HG02571 (cell line): ENCODE measurements around the gene PFKL.
"Not testable (repeated sequence)": the region's sequence is repeated elsewhere in the genome, so short reads cannot be mapped to it uniquely, and the experiment has no call there.

Experiments
- ATAC-seq: cut with Tn5 transposase; IDR thresholded peaks from one replicate; pipeline ENCODE4 v1.9.1; 2021; ENCODE audit warnings: mild to moderate bottlenecking, moderate library complexity; ENCODE audit not compliant: unreplicated experiment

Gene PFKL

GRCh38 chr21:44275041-44275440, 24.8 kb upstream of the PFKL start:
- no peak for ATAC-seq

- ATAC-seq, result no peak
Observed at GRCh38 chr21:44279354-44280260, 20.2 kb upstream of the PFKL start.

- no peak for ATAC-seq
Observed at GRCh38 chr21:44281801-44282200, 18.1 kb upstream of the PFKL start.

GRCh38 chr21:44282370-44282769, 17.5 kb upstream of the PFKL start:
- no peak for ATAC-seq

- not testable (repeated sequence) for ATAC-seq
Observed at GRCh38 chr21:44283211-44283785, 16.6 kb upstream of the PFKL start.

GRCh38 chr21:44283948-44284347, 15.9 kb upstream of the PFKL start:
- ATAC-seq, result no peak

GRCh38 chr21:44285138-44285992, 14.5 kb upstream of the PFKL start, which contains the start of gene AIRE:
Gene AIRE, plus strand, starts transcription at chr21:44285876. Its CDS starts 131 bp downstream, at chr21:44286007.
- ATAC-seq, result no peak

GRCh38 chr21:44286086-44286715, 13.7 kb upstream of the PFKL start:
- ATAC-seq, result no peak

GRCh38 chr21:44286716-44287632, 12.9 kb upstream of the PFKL start:
- no peak for ATAC-seq

- no peak for ATAC-seq
Observed at GRCh38 chr21:44288251-44289110, 11.4 kb upstream of the PFKL start.

GRCh38 chr21:44289381-44290010, 10.4 kb upstream of the PFKL start:
- no peak for ATAC-seq

- ATAC-seq, result no peak
Observed at GRCh38 chr21:44290327-44291077, 9.4 kb upstream of the PFKL start.

- no peak for ATAC-seq
Observed at GRCh38 chr21:44291078-44291935, 8.5 kb upstream of the PFKL start.

- no peak for ATAC-seq
Observed at GRCh38 chr21:44291936-44292811, 7.7 kb upstream of the PFKL start.

- no peak for ATAC-seq
Observed at GRCh38 chr21:44292812-44293195, 7.0 kb upstream of the PFKL start.
